ENCODE results near the gene ATF1. TPM values are rescaled to one million over a fixed set of nuclear protein-coding genes. Genes with fewer than 3 reads are reported as not detected.

Gene ATF1
- total and polyA plus RNA-seq, 8 donors, result 0.58 to 42.0 (median 14.5) TPM

- no peaks in the 10 kb centered on the region for H3K9me3 ChIP-seq
- WGBS, 5 donors, result 71 to 83% (median 82%) methylated on average over 3 of the region's 3 CpGs
- intact Hi-C loops (cut with DNase I; ENCODE audit: low total_unique reads), result no loop called here
- no peaks in the 10 kb centered on the region for H3K27me3 ChIP-seq
- no peaks in the 10 kb centered on the region for H3K4me1 ChIP-seq
- H3K27ac ChIP-seq, result no peak overlapping the region
- H3K36me3 ChIP-seq, result peaks cover 72 to 100% (median 97%) of the 10 kb centered on the region in 4 donors
- no peak overlapping the region for H3K4me3 ChIP-seq
- DNase-seq, result no peak
- TF ChIP-seq, protein P1, sequence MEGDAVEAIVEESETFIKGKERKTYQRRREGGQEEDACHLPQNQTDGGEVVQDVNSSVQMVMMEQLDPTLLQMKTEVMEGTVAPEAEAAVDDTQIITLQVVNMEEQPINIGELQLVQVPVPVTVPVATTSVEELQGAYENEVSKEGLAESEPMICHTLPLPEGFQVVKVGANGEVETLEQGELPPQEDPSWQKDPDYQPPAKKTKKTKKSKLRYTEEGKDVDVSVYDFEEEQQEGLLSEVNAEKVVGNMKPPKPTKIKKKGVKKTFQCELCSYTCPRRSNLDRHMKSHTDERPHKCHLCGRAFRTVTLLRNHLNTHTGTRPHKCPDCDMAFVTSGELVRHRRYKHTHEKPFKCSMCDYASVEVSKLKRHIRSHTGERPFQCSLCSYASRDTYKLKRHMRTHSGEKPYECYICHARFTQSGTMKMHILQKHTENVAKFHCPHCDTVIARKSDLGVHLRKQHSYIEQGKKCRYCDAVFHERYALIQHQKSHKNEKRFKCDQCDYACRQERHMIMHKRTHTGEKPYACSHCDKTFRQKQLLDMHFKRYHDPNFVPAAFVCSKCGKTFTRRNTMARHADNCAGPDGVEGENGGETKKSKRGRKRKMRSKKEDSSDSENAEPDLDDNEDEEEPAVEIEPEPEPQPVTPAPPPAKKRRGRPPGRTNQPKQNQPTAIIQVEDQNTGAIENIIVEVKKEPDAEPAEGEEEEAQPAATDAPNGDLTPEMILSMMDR (IDR thresholded peaks at IDR 0.05), result no peak
Measured at GRCh38 chr12:50733706-50734105, 30.2 kb upstream of the ATF1 start.

DNA sequence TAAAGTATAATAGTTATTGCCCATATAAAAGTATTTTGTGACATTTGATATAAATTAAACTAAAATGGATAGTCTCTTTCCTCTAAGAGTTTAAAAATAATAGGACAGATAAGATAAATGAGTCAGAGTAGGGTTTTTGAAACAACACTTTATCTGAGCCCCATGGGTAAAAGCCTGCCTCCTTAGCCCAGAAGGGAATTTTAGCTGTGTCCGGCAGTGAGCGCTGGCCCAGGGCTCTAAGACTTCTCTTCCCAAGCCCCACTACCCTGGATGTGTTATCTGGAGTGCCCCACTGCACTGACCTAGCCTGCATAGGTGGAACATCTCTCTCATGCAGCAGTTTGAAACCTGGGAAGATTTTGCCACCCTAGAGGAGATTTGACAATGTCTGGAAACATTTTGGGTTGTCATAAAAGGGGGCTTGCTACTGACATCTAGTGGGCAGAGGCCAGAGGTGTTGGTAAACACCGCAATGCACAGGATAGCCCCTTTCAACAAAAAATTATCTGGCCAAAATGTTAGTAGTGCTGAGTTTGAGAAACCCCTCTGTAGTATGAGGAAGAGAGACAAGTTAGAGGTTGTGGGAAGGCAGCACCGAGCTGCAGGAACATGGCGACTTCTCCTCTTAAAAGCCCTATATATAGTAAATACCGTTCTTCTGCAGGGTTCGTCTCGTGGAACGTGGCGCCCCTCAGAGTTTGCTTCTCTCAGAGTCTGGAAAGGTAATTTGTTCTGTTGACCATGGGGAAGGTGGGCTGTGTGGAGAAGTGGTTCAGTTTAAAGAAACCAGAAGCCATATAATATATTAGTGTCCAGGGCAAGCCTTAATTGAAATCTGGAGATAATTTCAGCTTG lies 29.3 kb upstream of the ATF1 start:
- H3K36me3 ChIP-seq, result peaks cover 73 to 100% (median 97%) of the 10 kb centered on the region in 4 donors
- intact Hi-C loops (cut with DNase I; ENCODE audit: low total_unique reads), result no loop called here
- H3K27ac ChIP-seq, result no peak overlapping the region
- WGBS, 5 donors, result 74 to 83% (median 83%) methylated on average over 10 of the region's 10 CpGs
- H3K4me1 ChIP-seq, result no peaks in the 10 kb centered on the region
- no peaks in the 10 kb centered on the region for H3K27me3 ChIP-seq
- no peaks in the 10 kb centered on the region for H3K9me3 ChIP-seq
- DNase-seq, result peak in 1 of 2 donors; percentile 65
- no peak for TF ChIP-seq POLR2A (IDR thresholded peaks at IDR 0.05)
- TF ChIP-seq, protein P1 (IDR thresholded peaks at IDR 0.05), result peak in 3 of 7 experiments; percentile 13 to 20 (median 19)
- no peak overlapping the region for H3K4me3 ChIP-seq

DNA sequence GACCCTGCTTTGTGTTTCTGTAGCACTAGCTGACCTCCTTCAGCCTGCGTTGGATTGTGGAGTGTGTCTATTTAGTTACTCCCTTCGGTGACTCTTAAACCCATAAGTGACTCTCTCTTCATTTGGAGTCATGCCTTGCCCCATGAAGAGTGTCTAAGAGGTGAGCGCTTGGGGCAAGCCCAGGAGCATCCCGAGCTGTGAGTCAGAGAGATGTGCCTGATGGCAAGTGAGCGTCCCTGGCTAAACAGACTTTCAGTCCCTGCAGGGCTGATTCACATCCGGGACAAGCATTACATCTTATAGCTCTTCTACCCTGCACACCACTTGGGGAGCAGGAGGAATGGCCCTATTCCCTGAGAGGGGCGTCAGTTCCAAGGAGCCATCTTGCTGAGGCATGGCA lies 24.3 kb upstream of the ATF1 start:
- Histone ChIP-seq H3K4me3 (no peak overlapping the region), H3K27ac (no peak overlapping the region), H3K4me1 (no peaks in the 10 kb centered on the region), H3K9me3 (no peaks in the 10 kb centered on the region), H3K27me3 (no peaks in the 10 kb centered on the region), H3K36me3 (peaks cover 68 to 100% (median 99%) of the 10 kb centered on the region in 4 donors)
- intact Hi-C loops (cut with DNase I; ENCODE audit: low total_unique reads), result no loop called here
- no peak for DNase-seq
- WGBS, 5 donors, result 96 to 99% (median 97%) methylated on average over 7 of the region's 7 CpGs
- TF ChIP-seq EP300 (IDR thresholded peaks at IDR 0.05) (no peak), POLR2A (IDR thresholded peaks at IDR 0.05) (no peak), POLR2AphosphoS5 (IDR thresholded peaks at IDR 0.05) (no peak)
- TF ChIP-seq, protein P1 (IDR thresholded peaks at IDR 0.05), result no peak

DNA sequence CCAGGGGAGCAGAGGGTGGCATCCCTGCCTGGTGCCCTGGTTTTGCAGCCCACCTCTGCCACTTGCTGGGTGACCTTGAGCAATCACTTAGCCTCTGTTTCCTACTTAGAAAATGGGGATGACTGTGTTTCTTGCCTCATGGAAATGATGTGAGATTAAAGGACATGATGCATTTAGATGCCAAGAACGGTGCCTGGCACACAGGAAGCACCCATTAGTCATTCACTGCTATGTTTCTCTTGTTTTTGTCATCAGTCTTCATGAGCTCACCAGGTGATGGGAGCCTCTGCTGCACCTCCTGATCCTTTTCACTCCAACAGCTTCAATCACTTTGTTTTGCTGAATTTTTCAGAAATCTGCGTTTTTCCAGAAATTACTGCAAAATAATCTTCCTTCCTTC lies 23.6 kb upstream of the ATF1 start:
- no peaks in the 10 kb centered on the region for H3K4me1 ChIP-seq
- no peak overlapping the region for H3K4me3 ChIP-seq
- 74 to 97% (median 92%) methylated on average over 2 of the region's 2 CpGs for WGBS, 5 donors
- no peaks in the 10 kb centered on the region for H3K27me3 ChIP-seq
- no peak overlapping the region for H3K27ac ChIP-seq
- peaks cover 73 to 100% (median 100%) of the 10 kb centered on the region in 4 donors for H3K36me3 ChIP-seq
- DNase-seq, result no peak
- TF ChIP-seq, protein P1 (IDR thresholded peaks at IDR 0.05), result no peak
- TF ChIP-seq EP300 (IDR thresholded peaks at IDR 0.05) (no peak), POLR2AphosphoS5 (IDR thresholded peaks at IDR 0.05) (no peak), POLR2A (IDR thresholded peaks at IDR 0.05) (no peak)
- no peaks in the 10 kb centered on the region for H3K9me3 ChIP-seq
- intact Hi-C loops (cut with DNase I; ENCODE audit: low total_unique reads), result no loop called here

Data from stomach (tissue), 9 donors.